Stimulated activated CD8-positive, alpha-beta memory T cell treated with anti-CD3 and anti-CD28 coated beads, Interleukin-12 subunit alpha, Interleukin-12 subunit beta, amount 100 ng/mL, for 24 hours (primary cell): ENCODE measurements around the gene CTSS.
A peak's percentile ranks its signal among the peaks of the same experiment; 100 is the strongest.

Source experiments
- DNase-seq: peaks from one replicate; pipeline ENCODE4 v3.0.0-alpha.2; 2020; ENCODE audit errors: extremely low read depth

Gene CTSS

DNA sequence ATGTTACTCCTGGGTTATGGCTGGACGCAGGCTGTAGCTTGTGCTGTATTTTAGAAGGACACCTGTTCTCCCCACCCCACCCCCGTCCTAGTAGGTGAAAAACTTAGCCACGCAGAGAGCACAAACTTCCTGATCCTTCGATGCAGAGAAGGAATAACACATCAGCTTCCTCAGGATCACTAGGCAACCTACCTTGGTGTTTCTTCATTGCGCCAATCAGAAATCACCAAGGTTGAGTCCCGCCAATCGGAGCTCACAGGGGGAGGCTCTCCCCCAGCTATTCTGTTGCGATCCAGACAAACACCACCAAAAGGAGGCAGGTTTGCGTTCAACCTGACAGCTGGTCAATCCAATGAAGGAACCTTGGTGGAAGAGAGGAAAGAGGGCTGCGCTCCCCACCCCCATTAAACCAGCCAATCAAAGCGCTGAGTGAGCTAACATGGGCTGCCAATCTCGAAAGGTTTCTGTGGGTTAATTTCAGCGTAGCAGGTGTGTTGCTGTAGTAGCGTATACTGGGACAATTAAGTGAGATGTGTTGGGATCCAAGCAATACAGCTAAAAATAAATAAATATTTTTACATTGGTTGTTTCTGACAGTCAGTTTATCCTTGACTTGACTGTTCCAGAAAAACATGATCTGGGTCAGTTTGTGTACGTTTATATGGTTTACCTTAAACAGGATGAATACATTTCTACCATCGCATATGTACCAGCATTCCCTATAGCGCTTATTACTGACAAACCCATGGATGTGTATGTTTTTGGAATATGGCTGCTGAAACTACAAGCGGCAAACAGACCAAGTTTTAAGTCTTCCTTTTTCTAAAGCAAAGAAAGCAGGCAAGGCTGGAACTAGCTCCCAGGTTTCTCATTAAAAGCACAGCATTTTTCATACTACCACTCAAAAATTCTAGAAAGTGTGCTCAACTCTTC lies 68.3 kb downstream of the CTSS start, which contains the start of gene GOLPH3L:
GOLPH3L (minus strand) TSS at position 160 of the 933 bp plus-strand sequence. CDS start 2,316 bp downstream, outside the sequence.
- DNase-seq, result peak; percentile 76

DNA sequence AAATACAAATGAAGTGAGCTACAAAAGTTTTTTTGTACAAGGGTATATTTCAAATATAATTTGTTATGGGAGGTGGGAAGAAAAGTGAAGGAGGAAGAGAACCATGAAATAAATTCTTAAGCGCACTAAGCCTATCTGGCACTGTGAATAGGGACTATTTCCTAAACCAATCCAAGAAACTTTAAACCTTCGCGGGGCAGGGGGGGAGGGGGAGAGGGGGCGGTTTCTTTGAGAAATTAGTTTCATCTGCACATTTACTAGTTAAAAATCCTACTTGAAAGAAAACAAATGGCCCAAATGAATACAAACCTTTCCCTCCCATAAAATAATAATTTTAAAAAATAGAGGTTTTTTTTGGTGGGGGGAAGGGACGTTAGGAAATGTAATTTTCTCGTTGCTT lies 69.0 kb downstream of the CTSS start:
- no peak for DNase-seq

DNA sequence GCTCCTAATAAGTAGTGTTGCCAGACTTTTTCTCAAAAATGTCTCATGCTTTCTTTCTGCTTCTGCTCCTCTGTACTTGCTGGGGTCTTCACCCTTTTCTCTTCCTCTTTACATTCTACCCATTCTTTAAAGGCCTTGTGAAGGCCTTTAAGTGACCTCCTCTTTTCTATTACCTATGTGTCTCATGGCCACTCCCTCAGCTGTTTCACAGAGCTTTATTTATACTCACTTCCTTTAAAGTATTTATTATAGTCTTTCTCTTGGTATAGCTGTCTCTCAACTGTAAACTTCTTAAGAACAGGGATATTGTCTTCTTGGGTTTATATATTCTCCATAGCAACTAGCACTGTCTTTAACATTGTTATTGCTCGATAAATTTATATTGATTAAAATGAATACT lies 69.4 kb downstream of the CTSS start:
- DNase-seq, result no peak

DNA sequence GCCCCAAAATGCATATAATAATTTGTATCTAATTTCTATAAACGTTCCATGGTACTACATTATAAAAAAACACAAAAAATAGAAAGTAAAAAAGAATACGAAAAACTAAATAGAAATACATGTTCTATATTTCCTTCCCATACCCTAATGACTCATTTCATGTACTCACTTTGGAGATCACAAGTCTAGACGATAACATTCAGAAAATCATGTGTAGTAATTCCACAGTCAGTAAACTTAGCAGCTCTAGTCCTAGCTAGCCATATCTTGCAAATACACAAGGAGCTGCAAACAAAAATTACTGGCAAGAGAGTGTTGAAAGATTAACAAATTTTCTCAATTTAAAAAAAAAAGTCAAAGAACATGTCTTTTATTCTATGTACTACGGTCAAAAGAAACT lies 70.0 kb downstream of the CTSS start:
- no peak for DNase-seq

DNA sequence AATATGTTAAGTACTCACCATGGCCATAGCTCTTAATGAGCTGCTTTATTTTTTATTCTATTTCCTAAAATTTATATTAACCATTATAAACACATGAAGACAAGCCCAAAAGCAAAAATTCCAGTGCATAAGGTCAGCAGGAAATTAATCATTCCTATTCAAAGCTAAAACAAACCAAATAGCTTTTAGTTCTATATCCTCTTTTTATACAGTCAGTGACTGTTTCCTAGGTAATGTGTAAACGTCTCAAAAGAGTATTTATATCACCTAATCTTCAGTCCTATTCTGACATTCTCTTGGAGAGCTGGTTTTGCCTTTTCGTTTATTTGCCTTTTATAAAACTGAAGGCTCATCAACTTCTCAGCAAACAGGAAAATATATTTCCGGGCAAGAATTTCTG lies 72.9 kb downstream of the CTSS start:
- no peak for DNase-seq

DNA sequence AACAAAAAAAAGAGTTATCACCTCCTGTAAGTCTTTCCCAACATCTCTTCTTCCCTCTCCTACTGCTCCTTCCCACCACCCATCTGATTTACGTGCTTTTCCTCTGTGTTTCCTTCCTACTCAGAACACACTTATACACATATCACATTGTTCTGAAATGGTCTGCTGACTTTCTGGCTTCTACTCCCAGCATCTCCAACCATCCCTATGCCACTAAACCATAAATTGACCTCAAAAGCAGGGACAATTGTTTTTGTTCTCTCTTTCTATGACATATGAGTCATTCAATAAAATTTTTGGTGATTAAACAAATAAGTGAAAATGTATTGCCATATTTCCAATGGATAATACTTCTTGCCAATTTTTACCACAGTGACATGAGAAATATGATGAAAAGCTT lies 76.8 kb downstream of the CTSS start:
- DNase-seq, result no peak

DNA sequence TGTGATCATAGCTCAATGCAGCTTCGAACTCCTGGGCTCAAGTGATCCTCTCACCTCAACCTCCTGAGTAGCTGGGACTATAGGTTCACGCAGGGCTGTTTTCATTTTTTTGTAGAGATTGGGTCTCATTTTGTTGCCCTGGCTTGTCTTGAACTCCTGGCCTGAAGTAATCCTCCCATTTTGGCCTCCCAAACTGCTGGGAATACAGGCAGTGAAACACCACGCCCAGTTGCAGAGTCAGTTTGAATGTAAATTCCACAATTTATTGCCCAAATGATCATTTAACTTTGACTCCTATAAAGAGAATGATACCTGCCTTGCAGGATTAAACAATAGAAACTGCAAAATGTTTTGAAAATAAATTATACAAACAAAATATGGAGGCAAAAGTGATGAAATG lies 79.3 kb downstream of the CTSS start:
- DNase-seq, result no peak

DNA sequence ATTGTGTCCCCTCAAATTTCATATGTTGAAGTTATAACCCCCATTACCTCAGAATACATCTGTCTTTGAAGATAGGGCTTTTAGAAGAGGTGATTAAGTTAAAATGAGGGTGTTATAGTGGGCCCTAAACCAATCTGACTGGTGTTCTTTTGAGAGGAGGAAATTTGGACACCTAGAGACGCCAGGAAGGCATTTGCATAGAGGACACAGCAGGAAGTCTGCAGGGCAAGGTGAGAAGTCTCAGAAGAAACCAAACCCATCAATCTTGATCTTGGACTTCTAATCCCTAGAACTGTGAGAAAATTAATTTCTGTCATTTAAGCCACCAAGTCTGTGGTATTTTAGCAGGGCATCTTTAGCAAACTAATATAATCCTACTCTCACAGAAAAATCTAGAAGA lies 81.7 kb downstream of the CTSS start:
- no peak for DNase-seq
